Measurements from ENCODE around the gene FYB1. TPM values are rescaled to one million over a fixed set of nuclear protein-coding genes. Genes with fewer than 3 reads are reported as not detected.

The FYB1 gene
- total and polyA plus RNA-seq, 11 donors, result 0.82 to 67.2 (median 2.8) TPM

GRCh38 chr5:39178861-39179260, 40.5 kb downstream of the FYB1 start:
- Histone ChIP-seq H3K36me3 (peaks cover 0 to 6% (median 0%) of the 10 kb centered on the region in 9 donors), H3K9me3 (no peaks in the 10 kb centered on the region), H3K27me3 (peaks cover 0 to 16% (median 0%) of the 10 kb centered on the region in 9 donors), H3K4me1 (peaks cover 0 to 87% (median 0%) of the 10 kb centered on the region in 12 donors), H3K4me3 (no peak overlapping the region), H3K27ac (peak overlapping the region in 1 of 12 donors; percentile 81)
- ATAC-seq, result no peak
- 69 to 75% (median 71%) methylated on average over 8 of the region's 8 CpGs for WGBS, 4 donors
- DNase-seq, result no peak
- TF ChIP-seq CTCF (IDR thresholded peaks at IDR 0.05), result no peak
- no peak for TF ChIP-seq POLR2A (IDR thresholded peaks at IDR 0.05)
- intact Hi-C loops (cut with DNase I), result no loop called here

GRCh38 chr5:39178171-39178570, 41.2 kb downstream of the FYB1 start:
- no peaks in the 10 kb centered on the region for H3K9me3 ChIP-seq
- peak overlapping the region in 1 of 12 donors; percentile 81 for H3K27ac ChIP-seq
- no peak for TF ChIP-seq CTCF (IDR thresholded peaks at IDR 0.05)
- TF ChIP-seq POLR2A (IDR thresholded peaks at IDR 0.05), result no peak
- intact Hi-C loops (cut with DNase I), result no loop called here
- no peak for DNase-seq
- H3K4me1 ChIP-seq, result peaks cover 0 to 91% (median 0%) of the 10 kb centered on the region in 12 donors
- ATAC-seq, result no peak
- H3K27me3 ChIP-seq, result peaks cover 0 to 13% (median 0%) of the 10 kb centered on the region in 9 donors
- WGBS, 4 donors, result 59 to 70% (median 64%) methylated on average over 3 of the region's 3 CpGs
- peak overlapping the region in 1 of 12 donors; percentile 21 for H3K4me3 ChIP-seq
- peaks cover 0 to 6% (median 0%) of the 10 kb centered on the region in 9 donors for H3K36me3 ChIP-seq

- 54 to 66% (median 61%) methylated on average over 3 of the region's 3 CpGs for WGBS, 4 donors
- TF ChIP-seq CTCF (IDR thresholded peaks at IDR 0.05) (no peak), POLR2A (IDR thresholded peaks at IDR 0.05) (no peak)
- peaks cover 0 to 13% (median 0%) of the 10 kb centered on the region in 9 donors for H3K27me3 ChIP-seq
Observed at GRCh38 chr5:39177631-39177964, 41.8 kb downstream of the FYB1 start.

GRCh38 chr5:39176759-39177630, 42.4 kb downstream of the FYB1 start:
- H3K27ac ChIP-seq, result peak overlapping the region in 1 of 12 donors; percentile 81
- 73 to 85% (median 81%) methylated on average over 3 of the region's 3 CpGs for WGBS, 4 donors

More at GRCh38 chr5:39177631-39177964, 41.8 kb downstream of the FYB1 start:
- ATAC-seq (peak in 3 of 4 donors; percentile 16 to 42 (median 26)), DNase-seq (no peak)
- peaks cover 0 to 3% (median 0%) of the 10 kb centered on the region in 12 donors for H3K9me3 ChIP-seq
- H3K4me3 ChIP-seq, result peak overlapping the region in 1 of 12 donors; percentile 21
- peak overlapping the region in 1 of 12 donors; percentile 81 for H3K27ac ChIP-seq
- peaks cover 0 to 6% (median 0%) of the 10 kb centered on the region in 9 donors for H3K36me3 ChIP-seq
- peaks cover 0 to 90% (median 0%) of the 10 kb centered on the region in 12 donors for H3K4me1 ChIP-seq
- intact Hi-C loops (cut with DNase I), result no loop called here

More at GRCh38 chr5:39176759-39177630, 42.4 kb downstream of the FYB1 start:
- peaks cover 0 to 6% (median 0%) of the 10 kb centered on the region in 9 donors for H3K36me3 ChIP-seq
- DNase-seq, result no peak
- intact Hi-C loops (cut with DNase I), result no loop called here
- ATAC-seq, result no peak
- TF ChIP-seq POLR2A (IDR thresholded peaks at IDR 0.05), result no peak
- TF ChIP-seq CTCF (IDR thresholded peaks at IDR 0.05), result no peak
- H3K4me1 ChIP-seq, result peaks cover 0 to 85% (median 0%) of the 10 kb centered on the region in 12 donors
- H3K9me3 ChIP-seq, result peaks cover 0 to 5% (median 0%) of the 10 kb centered on the region in 12 donors
- peak overlapping the region in 1 of 12 donors; percentile 21 for H3K4me3 ChIP-seq
- H3K27me3 ChIP-seq, result peaks cover 0 to 13% (median 0%) of the 10 kb centered on the region in 9 donors

All from heart left ventricle (tissue), 16 donors.